ENCODE results near the gene PATL2.
"Not testable (repeated sequence)": the region's sequence is repeated elsewhere in the genome, so short reads cannot be mapped to it uniquely, and the experiment has no call there.

Gene PATL2

DNA sequence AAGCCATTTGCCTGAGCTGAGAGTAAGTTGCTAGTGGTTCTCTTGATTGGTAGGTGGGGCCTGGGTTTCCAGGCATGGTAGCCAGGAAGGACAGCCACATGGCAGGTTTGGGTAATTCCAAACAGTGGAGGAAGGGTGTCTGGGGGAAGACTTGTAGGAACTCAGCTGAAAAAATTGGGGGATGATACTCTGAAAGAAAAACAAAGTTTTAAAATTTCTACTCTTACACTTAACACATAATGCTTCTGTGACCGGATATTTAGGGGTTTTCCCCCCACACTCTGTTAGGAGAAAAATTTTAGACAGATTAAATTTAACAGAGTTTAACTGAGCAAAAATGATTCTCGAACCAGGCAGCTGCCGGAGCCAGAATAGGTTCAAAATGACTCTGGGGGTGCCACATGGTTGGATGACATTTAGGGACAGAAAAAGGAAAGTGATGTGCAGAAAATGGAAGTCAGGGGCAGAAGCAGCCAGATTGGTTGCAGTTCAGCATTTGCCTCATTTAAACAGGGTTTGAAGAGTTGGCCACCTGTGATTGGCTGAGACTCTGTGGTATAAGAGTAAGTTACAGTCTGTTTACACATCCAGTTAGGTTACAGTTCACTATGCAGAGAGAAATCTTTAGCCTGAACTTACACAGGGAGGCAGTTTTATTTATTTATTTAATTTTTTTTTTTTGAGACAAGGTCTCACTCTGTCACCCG is 8.3 kb upstream of the PATL2 start:
- no peak for DNase-seq

DNA sequence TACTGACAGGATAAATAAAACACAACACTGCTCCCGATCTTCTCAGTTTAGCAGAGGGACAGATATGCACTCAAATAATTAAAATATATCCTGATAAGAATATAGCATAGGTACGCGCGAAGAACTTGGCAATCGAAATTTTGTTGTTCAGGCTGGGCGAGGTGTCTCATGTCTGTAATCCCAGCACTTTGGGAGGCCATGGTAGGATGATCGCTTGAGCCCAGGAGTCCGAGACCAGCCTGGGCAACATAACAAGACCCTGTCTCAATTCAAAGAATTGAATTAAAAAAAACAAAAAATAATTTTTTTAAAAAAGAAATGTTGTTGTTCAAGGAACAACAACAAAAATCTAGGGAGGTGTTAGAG is 7.8 kb upstream of the PATL2 start:
- DNase-seq, result no peak

DNA sequence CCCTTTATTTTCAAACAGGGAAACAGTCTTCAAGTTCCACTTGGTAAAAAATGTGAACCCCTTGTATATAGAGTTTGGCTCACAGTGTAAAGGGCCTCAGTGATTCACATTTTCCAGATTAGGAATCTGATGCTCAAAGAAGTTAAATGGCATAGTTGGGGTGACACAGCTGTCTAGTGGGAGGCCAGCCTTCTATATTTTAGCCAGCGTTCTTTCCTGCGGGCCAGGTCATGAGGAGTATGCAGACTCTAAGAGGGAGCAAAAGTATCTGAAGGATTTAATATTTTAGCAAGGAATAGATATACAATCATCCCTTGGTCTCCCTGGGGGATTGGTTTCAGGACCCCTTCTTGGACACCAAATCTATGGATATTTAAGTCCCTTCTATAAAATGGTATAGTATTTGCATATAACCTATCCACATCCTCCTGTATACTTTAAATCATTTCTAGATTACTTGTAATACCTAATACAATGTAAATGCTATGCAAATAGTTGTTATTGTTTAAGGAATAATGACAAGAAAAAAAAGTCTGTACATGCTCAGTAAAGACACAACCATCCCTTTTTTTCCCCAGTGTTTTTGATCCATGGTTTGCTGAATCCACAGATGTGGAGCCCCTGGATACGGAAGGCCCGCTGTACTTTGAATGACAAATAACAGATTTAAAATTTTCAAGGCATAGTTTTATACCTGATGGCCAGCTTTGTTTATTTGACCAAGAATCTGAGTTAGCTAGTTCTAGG is 7.2 kb upstream of the PATL2 start:
- DNase-seq, result no peak

DNA sequence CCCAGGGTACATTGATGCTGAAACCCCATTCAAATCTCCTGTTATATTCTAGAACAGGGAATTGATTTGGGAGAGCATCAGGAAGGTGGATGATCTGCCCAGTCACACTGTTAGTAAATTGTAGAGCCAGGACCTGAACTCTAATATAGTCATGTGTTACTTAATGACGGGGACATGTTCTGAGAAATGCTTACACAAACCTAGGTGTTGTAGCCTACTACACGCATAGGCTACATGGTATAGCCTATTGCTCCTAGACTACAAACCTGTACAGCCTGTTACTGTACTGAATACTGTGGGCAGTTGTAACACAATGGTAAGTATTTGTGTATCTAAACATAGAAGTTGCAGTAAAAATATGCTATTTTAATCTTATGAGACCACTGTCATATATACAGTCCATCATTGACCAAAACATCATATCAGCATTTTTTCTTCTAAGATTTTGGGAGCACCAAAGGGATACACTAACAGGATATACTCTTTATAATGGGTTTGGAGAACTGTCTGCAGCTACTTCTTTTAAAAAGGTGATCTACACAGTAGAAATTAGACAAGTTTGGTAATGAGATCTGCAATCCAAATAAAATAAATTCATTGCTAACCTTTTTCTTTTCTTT is 6.0 kb upstream of the PATL2 start:
- DNase-seq, result no peak

DNA sequence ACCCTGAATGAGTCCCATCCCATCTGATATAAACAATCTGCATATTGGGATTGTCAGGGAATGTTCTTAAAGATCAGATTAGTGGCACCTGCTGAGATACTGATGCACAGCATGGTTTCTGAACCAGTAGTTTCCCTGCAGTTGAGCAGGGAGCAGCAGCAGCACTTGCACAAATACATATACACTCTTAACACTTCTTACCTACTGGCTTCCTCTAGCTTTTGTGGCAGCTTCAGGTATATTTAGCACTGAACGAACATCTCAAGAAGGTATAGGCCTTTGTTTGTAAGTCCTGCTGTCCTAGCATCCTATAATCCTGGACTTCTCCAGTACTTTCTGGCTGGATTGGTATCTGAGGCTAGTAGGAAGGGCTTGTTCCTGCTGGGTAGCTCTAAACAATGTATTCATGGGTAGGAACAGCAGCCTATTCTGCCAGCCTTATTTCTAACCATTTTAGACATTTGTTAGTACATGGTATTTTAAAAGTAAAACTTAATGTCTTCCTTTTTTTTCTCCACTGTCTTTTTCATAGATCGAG is 4.7 kb upstream of the PATL2 start:
- DNase-seq, result no peak

DNA sequence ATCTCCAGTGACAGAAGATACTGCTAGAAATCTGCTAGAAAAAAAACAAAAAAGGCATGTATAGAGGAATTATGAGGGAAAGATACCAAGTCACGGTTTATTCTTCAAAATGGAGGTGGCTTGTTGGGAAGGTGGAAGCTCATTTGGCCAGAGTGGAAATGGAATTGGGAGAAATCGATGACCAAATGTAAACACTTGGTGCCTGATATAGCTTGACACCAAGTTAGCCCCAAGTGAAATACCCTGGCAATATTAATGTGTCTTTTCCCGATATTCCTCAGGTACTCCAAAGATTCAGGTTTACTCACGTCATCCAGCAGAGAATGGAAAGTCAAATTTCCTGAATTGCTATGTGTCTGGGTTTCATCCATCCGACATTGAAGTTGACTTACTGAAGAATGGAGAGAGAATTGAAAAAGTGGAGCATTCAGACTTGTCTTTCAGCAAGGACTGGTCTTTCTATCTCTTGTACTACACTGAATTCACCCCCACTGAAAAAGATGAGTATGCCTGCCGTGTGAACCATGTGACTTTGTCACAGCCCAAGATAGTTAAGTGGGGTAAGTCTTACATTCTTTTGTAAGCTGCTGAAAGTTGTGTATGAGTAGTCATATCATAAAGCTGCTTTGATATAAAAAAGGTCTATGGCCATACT is 4.1 kb upstream of the PATL2 start:
- DNase-seq, result no peak

DNA sequence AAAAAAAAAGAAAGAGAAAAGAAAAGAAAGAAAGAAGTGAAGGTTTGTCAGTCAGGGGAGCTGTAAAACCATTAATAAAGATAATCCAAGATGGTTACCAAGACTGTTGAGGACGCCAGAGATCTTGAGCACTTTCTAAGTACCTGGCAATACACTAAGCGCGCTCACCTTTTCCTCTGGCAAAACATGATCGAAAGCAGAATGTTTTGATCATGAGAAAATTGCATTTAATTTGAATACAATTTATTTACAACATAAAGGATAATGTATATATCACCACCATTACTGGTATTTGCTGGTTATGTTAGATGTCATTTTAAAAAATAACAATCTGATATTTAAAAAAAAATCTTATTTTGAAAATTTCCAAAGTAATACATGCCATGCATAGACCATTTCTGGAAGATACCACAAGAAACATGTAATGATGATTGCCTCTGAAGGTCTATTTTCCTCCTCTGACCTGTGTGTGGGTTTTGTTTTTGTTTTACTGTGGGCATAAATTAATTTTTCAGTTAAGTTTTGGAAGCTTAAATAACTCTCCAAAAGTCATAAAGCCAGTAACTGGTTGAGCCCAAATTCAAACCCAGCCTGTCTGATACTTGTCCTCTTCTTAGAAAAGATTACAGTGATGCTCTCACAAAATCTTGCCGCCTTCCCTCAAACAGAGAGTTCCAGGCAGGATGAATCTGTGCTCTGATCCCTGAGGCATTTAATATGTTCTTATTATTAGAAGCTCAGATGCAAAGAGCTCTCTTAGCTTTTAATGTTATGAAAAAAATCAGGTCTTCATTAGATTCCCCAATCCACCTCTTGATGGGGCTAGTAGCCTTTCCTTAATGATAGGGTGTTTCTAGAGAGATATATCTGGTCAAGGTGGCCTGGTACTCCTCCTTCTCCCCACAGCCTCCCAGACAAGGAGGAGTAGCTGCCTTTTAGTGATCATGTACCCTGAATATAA is 2.2 kb upstream of the PATL2 start:
- DNase-seq, result no peak

DNA sequence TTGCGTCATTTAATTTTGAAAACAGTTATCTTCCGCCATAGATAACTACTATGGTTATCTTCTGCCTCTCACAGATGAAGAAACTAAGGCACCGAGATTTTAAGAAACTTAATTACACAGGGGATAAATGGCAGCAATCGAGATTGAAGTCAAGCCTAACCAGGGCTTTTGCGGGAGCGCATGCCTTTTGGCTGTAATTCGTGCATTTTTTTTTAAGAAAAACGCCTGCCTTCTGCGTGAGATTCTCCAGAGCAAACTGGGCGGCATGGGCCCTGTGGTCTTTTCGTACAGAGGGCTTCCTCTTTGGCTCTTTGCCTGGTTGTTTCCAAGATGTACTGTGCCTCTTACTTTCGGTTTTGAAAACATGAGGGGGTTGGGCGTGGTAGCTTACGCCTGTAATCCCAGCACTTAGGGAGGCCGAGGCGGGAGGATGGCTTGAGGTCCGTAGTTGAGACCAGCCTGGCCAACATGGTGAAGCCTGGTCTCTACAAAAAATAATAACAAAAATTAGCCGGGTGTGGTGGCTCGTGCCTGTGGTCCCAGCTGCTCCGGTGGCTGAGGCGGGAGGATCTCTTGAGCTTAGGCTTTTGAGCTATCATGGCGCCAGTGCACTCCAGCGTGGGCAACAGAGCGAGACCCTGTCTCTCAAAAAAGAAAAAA is 1.4 kb upstream of the PATL2 start:
- peak in 35 of 56 donors; percentile 5 to 63 (median 26) for DNase-seq

DNA sequence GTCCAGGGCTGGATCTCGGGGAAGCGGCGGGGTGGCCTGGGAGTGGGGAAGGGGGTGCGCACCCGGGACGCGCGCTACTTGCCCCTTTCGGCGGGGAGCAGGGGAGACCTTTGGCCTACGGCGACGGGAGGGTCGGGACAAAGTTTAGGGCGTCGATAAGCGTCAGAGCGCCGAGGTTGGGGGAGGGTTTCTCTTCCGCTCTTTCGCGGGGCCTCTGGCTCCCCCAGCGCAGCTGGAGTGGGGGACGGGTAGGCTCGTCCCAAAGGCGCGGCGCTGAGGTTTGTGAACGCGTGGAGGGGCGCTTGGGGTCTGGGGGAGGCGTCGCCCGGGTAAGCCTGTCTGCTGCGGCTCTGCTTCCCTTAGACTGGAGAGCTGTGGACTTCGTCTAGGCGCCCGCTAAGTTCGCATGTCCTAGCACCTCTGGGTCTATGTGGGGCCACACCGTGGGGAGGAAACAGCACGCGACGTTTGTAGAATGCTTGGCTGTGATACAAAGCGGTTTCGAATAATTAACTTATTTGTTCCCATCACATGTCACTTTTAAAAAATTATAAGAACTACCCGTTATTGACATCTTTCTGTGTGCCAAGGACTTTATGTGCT is 721 bp upstream of the PATL2 start:
- peak in 13 of 56 donors; percentile 29 to 69 (median 45) for DNase-seq

DNA sequence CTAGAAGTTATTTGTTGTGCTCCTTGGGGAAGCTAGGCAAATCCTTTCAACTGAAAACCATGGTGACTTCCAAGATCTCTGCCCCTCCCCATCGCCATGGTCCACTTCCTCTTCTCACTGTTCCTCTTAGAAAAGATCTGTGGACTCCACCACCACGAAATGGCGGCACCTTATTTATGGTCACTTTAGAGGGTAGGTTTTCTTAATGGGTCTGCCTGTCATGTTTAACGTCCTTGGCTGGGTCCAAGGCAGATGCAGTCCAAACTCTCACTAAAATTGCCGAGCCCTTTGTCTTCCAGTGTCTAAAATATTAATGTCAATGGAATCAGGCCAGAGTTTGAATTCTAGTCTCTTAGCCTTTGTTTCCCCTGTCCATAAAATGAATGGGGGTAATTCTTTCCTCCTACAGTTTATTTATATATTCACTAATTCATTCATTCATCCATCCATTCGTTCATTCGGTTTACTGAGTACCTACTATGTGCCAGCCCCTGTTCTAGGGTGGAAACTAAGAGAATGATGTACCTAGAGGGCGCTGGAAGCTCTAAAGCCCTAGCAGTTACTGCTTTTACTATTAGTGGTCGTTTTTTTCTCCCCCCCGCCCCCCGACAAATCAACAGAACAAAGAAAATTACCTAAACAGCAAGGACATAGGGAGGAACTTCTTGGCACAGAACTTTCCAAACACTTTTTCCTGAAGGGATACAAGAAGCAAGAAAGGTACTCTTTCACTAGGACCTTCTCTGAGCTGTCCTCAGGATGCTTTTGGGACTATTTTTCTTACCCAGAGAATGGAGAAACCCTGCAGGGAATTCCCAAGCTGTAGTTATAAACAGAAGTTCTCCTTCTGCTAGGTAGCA is 657 bp downstream of the PATL2 start:
- peak in 11 of 56 donors; percentile 1 to 51 (median 8) for DNase-seq

DNA sequence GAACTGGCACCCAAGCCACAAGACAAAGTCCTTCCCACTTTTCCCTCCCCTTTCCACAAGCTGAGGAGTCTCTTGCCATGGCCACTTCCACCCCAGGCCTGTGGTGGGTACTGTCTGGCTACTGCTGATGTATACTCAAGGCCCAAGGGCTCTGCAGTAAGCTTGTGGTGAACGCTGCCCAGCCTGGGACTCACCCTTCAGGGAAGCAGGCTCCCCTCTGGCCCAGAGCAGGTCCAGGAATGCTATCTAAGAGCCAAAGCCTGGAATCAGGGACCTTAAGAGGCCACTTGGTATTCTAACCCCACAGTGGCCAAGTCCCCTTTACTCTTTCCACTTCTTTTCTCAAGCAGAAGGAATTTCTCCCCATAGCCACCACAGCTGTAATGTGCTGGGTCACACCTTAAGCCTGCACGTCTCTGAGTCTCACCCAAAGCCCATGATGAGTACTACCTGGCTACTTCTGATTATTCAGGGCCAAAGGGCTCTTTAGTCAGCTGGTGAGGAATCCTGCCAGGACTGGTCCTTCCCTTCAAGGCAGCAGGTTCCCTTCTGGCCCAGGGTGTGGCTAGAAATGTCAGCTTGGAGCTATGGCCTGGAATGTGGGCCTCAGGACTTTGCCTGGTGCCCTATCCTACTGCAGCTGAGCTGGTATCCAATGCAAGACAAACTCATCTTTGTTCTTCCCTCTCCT is 4.0 kb downstream of the PATL2 start:
- DNase-seq, result no peak

DNA sequence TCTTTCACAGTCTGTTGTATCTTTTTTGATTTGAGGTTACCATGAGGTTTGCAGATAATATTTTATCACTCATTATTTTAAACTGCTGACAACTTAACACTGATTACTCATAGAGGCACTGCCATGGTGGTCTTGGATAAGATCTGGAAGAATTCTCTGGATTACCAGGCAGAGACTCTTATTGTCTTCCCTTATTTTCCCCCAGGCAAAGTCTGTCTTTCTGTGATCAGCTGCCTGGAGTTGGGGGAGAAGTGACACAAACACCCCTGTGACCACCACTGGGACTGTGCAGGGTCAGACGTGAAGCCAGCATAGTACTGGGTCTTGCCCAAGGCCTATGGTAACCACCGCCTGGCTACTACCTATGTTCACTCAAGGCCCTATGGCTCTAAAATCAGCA is 4.7 kb downstream of the PATL2 start:
- DNase-seq, result no peak

DNA sequence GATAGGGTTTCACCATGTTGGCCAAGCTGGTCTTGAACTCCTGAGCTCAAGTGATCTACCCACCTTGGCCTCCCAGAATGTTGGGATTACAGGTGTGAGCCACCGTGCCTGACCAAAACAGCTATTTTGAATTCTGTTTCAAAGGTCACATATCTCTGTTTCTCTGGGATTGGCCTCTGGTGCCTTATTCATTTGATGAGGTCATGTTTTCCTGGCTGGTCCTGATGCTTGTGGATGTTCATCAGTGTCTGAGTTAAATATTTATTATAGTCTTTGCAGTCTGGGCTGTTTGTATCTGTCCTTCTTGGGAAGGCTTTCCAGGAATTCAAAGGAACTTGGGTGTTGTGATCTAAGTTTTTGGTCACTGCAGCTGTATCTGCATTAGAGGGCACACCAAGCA is 5.1 kb downstream of the PATL2 start:
- no peak for DNase-seq

DNA sequence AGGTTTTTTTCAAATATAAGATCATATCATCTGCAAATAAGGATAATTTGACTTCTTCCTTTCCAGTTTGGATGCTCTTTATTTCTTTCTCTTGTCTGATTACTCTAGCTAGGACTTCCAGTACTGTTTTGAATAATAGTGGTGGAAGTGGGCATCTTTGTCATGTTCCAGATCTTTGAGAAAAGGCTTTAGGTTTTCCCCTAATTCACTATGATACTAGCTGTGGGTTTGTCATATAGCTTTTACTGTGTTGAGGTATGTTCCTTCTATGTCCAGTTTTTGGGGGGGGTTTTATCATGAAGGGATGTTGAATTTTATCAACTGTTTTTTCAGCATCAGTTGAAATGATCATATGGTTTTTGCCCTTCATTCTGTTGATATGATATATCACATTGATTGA is 10.4 kb downstream of the PATL2 start:
- DNase-seq, result not testable (repeated sequence)

DNA sequence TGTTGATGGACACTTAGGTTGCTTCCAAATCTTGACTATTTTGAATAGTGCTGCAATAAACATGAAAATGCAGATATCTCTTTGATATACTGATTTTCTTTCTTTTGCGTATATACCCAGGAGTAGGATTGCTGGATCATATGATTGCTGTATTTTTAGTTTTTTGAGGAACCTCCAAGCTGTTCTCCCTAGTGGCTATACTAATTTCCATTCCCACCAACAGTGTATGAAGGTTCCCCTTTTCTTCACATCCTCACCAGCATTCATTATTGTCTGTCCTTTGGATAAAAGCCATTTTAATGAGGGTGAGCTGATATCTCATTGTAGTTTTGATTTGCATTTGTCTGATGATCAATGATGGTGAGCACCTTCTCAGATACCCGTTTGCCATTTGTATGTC is 12.5 kb downstream of the PATL2 start:
- no peak for DNase-seq

DNA sequence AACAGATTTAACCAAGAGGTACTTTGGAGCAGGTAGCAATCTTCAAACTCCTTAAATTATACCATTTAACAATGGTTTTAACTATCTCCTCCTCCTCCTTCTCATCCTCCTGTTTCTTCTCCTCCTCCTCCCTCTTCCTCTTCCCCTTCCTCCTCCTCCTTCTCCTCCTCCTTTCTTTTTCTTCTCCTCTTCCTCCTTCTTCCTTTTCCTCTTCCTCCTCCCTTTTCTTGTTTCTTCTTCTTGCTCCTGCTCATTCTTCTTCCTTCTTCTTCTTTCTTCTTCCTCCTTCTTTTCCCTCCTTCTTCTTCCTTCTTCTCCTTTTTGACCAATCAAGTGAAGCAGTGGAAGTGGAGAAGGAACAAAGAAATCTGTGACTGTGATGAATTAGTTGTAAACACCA is 14.1 kb downstream of the PATL2 start:
- DNase-seq, result no peak

DNA sequence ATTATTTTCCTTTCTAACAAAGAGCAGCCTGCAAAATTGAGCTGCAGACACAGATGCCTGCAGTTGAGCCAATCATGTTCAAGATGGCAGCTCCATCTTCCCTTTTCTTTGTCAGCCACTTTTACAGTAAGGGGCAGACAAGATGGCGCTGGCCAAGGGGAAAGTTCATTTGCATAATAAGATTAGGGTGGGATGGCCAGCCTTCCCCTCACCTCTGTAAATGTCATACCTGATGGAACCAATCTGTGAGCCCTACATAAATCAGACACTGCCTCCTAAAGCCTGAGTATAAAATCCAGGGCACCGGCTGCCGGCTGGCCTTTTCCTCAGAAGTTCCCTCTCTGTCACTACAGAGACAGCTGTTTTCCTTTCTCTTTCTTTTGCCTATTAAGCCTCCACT is 15.8 kb downstream of the PATL2 start:
- no peak for DNase-seq

DNA sequence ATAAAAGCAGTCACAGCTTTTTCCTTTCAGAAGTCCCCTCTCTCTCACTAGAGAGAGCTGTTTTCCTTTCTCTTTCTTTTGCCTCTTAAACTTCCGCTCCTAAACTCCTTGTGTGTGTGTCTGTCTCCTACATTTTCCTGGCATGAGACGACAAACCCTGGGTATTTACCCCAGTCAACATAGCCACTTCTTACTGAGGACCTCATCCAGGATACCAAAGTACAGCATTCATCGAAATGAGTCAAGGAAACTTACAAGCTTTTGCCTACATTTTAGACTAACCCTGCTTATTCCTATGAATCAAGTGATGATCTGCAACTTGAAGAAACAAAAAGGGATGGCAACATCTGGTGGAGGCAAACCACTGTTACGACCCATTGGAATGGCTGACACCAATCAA is 16.7 kb downstream of the PATL2 start:
- DNase-seq, result no peak
